GM12878 (cell line): Measurements from ENCODE around the gene ICE2. TPM values are rescaled to one million over a fixed set of nuclear protein-coding genes. Genes with fewer than 3 reads are reported as not detected.

Experiments
- ATF7 ChIP-seq: fragments of 450-650 bp; IDR thresholded peaks from 2 replicates; pipeline ENCODE4 v1.6.1; 2016; ENCODE audit warnings: low read depth, mild to moderate bottlenecking
- BRCA1 ChIP-seq: IDR thresholded peaks from 2 replicates; pipeline ENCODE4 v1.6.1; 2011; ENCODE audit warnings: low read depth, low read length, improper control_type of control experiment
- CBX5 ChIP-seq: sonication (generic); IDR thresholded peaks from 2 replicates; pipeline ENCODE4 v1.6.1; 2016; ENCODE audit warnings: low read depth, moderate library complexity, mild to moderate bottlenecking, inconsistent platforms
- ESRRA ChIP-seq: IDR thresholded peaks from 2 replicates; pipeline ENCODE4 v1.6.1; 2012; ENCODE audit warnings: mild to moderate bottlenecking, low read length, improper control_type of control experiment
- ETV6 ChIP-seq, 2 experiments: fragments of 450-650 bp in 1 of 2; IDR thresholded peaks in 1 of 2; conservative IDR thresholded peaks in 1 of 2; 2 replicates each; pipeline ENCODE4 v1.6.1; 2014; ENCODE audit warnings: antibody characterized with exemption in 1 of 2, borderline replicate concordance in 1 of 2, low read depth in 1 of 2, mild to moderate bottlenecking in 1 of 2, moderate library complexity in 1 of 2
- FOXM1 ChIP-seq: IDR thresholded peaks from 2 replicates; pipeline ENCODE4 v1.6.1; 2012; ENCODE audit warnings: low read depth, mild to moderate bottlenecking, inconsistent platforms, low read length, moderate library complexity
- HDAC6 ChIP-seq: fragments of 200-600 bp; sonication (generic); IDR thresholded peaks from one replicate; pipeline ENCODE4 v1.8.0; 2017; ENCODE audit warnings: antibody characterized with exemption; ENCODE audit not compliant: unreplicated experiment
- KDM1A ChIP-seq: fragments of 200-600 bp; sonication (generic); IDR thresholded peaks from 2 replicates; pipeline ENCODE4 v1.6.1; 2016; ENCODE audit warnings: borderline replicate concordance
- MEF2B ChIP-seq: fragments of 450-650 bp; IDR thresholded peaks from 2 replicates; pipeline ENCODE4 v1.6.1; 2018; ENCODE audit warnings: mild to moderate bottlenecking, moderate library complexity; ENCODE audit not compliant: partially characterized antibody, poor library complexity, severe bottlenecking
- MYC ChIP-seq: IDR thresholded peaks from 2 replicates; pipeline ENCODE4 v1.6.1; 2011; ENCODE audit warnings: mild to moderate bottlenecking, low read length, moderate library complexity, inconsistent platforms; ENCODE audit not compliant: insufficient read depth, insufficient replicate concordance, insufficient read length, severe bottlenecking
- POU2F2 ChIP-seq: IDR thresholded peaks from 3 replicates; pipeline ENCODE4 v1.6.1; 2011; ENCODE audit warnings: low read depth, mild to moderate bottlenecking, low read length, borderline replicate concordance
- RUNX3 ChIP-seq: IDR thresholded peaks from 2 replicates; pipeline ENCODE4 v1.6.1; 2012; ENCODE audit warnings: low read length, inconsistent platforms
- SRF ChIP-seq, 2 experiments: IDR thresholded peaks; 2 replicates each; pipeline ENCODE4 v1.6.1; 2011; ENCODE audit warnings: low read depth in 2 of 2, low read length in 2 of 2, mild to moderate bottlenecking in 1 of 2, moderate library complexity in 1 of 2
- STAT3 ChIP-seq: IDR thresholded peaks from 2 replicates; pipeline ENCODE4 v1.6.1; 2011; ENCODE audit warnings: low read depth, low read length, improper control_type of control experiment
- TCF12 ChIP-seq: IDR thresholded peaks from 2 replicates; pipeline ENCODE4 v1.6.1; 2011; ENCODE audit warnings: low read depth, mild to moderate bottlenecking, low read length
- YY1 ChIP-seq: IDR thresholded peaks from 2 replicates; pipeline ENCODE4 v1.6.1; 2011; ENCODE audit warnings: low read depth, mild to moderate bottlenecking, low read length
- ZBED1 ChIP-seq: IDR thresholded peaks from 2 replicates; pipeline ENCODE4 v1.6.1; 2016; ENCODE audit warnings: borderline replicate concordance
- ZNF207 ChIP-seq: fragments of 450-650 bp; IDR thresholded peaks from 2 replicates; pipeline ENCODE4 v1.6.1; 2014; ENCODE audit warnings: antibody characterized with exemption, mild to moderate bottlenecking, borderline replicate concordance
- polyA plus RNA-seq, 11 experiments: library from polyadenylated mRNA; depleted of rRNA in 4 of 11; unstranded in 6 of 11; stranded (reverse) in 5 of 11; fragments of >200 nt; fragmentation: Nextera tagmentation in 4 of 11; fragmentation: Illumina TruSeq in 1 of 11; extraction: Ambion mirVana in 4 of 11; extraction: Trizol in 1 of 11; gene quantifications; 1 replicate in 1 of 11; 2 replicates in 10 of 11; pipeline versions ENCODE4 v1.2.1 to v1.2.3, GENCODE V29; 2011 to 2016; ENCODE audit warnings: inconsistent platforms in 2 of 11, missing spikeins in 2 of 11, low read depth in 1 of 11
- total RNA-seq, 4 experiments: library from RNA; depleted of rRNA in 3 of 4; stranded (reverse); fragments of >200 nt in 3 of 4; fragmentation: Illumina TruSeq in 1 of 4; extraction: Trizol in 1 of 4; gene quantifications; 2 replicates each; pipeline versions ENCODE4 v1.2.1 to v1.2.3, GENCODE V29; 2013 to 2021
- TF ChIP-seq, protein P1 (sequence below): IDR thresholded peaks from 2 replicates; pipeline ENCODE4 v1.6.1; 2012; ENCODE audit warnings: low read depth, low read length, improper control_type of control experiment
- TF ChIP-seq, protein P2 (sequence below): fragments of 450-650 bp; conservative IDR thresholded peaks from 2 replicates; pipeline ENCODE4 v1.6.1; 2017; ENCODE audit warnings: mild to moderate bottlenecking, moderate library complexity
- TF ChIP-seq, protein P3 (sequence below): fragments of 450-650 bp; IDR thresholded peaks from 2 replicates; pipeline ENCODE4 v1.6.1; 2017; ENCODE audit warnings: mild to moderate bottlenecking
- TF ChIP-seq, protein P4 (sequence below): IDR thresholded peaks from 2 replicates; pipeline ENCODE4 v1.6.1; 2011; ENCODE audit warnings: low read depth, mild to moderate bottlenecking, low read length, moderate library complexity, borderline replicate concordance; ENCODE audit errors: extremely low read depth
- TF ChIP-seq, protein P5 (sequence below): IDR thresholded peaks from 2 replicates; pipeline ENCODE4 v1.6.1; 2012; ENCODE audit warnings: low read length, inconsistent platforms

ICE2 gene
- total and polyA plus RNA-seq, 10 of the 15 experiments (the other 5 are each of a cell fraction or from before 2014, with no cell fraction given) = 14.2 to 62.0 (median 44.9) TPM

DNA sequence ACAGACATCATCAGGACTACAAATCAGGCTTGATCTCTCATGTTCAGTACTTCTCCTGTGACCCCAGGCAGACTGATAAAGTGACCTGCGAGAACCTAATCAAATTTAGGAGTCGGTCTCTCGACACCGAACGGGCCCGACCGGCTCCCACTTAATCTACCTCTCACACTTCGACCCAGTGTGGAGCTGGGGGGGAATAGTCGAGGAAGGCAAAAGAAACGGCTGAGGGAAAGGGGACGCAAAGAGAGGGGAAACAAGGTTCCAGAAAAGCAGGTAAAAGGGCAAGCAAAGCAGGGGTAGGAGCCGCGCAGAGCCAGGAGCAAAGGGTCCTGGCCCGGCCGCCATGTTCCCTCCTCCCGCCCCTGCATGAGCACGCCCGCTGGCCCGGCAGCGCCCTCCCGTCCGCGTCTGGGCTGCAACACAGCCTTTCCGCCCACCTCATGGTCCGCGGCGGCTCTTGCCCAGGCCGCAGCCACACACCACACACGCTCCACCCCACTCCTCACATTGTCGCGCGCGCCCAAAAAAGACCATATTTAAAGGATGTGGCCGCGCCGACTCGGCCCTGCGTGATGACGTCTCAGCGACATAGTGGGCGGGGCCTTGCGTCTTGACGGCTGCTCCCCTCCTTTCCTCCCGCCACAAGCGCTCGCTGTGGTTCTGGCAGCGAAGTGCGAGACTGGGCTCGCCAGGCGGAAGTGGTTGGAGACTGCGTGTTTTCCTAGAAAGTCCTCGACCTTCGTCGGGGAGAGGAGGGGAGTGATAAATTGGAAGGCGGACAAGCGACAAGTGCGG, at the start of gene ICE2 (continued):
- TF ChIP-seq, protein P1, sequence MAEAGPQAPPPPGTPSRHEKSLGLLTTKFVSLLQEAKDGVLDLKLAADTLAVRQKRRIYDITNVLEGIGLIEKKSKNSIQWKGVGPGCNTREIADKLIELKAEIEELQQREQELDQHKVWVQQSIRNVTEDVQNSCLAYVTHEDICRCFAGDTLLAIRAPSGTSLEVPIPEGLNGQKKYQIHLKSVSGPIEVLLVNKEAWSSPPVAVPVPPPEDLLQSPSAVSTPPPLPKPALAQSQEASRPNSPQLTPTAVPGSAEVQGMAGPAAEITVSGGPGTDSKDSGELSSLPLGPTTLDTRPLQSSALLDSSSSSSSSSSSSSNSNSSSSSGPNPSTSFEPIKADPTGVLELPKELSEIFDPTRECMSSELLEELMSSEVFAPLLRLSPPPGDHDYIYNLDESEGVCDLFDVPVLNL = peak; percentile 72; the same call in 1 of the 2 replicates
- TF ChIP-seq ATF7 (peak; percentile 46; the same call in 1 of the 2 replicates), FOXM1 (0 out of 2 replicates have a peak, but pooled peaks have one; percentile 5), KDM1A (no peak), STAT3 (no peak), ESRRA (no peak), HDAC6 (peak; percentile 9), ZBED1 (no peak), MEF2B (peak; percentile 61), SRF (IDR thresholded peaks at IDR 0.05; ENCODE audit: low read depth in 2 of 2, low read length in 2 of 2) (peak in 1 of 2 experiments; percentile 79; a peak in 3 of 4 replicates), CBX5 (0 out of 2 replicates have a peak, but pooled peaks have one; percentile 33), RUNX3 (peak; percentile 93), MYC (peak; percentile 91), POU2F2 (peak; percentile 41; the same call in 2 of the 3 replicates), TCF12 (0 out of 2 replicates have a peak, but pooled peaks have one; percentile 68), YY1 (peak; percentile 94), BRCA1 (no peak), ETV6 (conservative IDR thresholded peaks at IDR 0.05 in 1 of 2, IDR thresholded peaks at IDR 0.05 in 1 of 2; ENCODE audit: borderline replicate concordance in 1 of 2, low read depth in 1 of 2) (no peak), ZNF207 (peak; percentile 73)
- TF ChIP-seq, protein P2, sequence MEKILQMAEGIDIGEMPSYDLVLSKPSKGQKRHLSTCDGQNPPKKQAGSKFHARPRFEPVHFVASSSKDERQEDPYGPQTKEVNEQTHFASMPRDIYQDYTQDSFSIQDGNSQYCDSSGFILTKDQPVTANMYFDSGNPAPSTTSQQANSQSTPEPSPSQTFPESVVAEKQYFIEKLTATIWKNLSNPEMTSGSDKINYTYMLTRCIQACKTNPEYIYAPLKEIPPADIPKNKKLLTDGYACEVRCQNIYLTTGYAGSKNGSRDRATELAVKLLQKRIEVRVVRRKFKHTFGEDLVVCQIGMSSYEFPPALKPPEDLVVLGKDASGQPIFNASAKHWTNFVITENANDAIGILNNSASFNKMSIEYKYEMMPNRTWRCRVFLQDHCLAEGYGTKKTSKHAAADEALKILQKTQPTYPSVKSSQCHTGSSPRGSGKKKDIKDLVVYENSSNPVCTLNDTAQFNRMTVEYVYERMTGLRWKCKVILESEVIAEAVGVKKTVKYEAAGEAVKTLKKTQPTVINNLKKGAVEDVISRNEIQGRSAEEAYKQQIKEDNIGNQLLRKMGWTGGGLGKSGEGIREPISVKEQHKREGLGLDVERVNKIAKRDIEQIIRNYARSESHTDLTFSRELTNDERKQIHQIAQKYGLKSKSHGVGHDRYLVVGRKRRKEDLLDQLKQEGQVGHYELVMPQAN = peak; percentile 4; the same call in 1 of the 2 replicates
- TF ChIP-seq, protein P3, sequence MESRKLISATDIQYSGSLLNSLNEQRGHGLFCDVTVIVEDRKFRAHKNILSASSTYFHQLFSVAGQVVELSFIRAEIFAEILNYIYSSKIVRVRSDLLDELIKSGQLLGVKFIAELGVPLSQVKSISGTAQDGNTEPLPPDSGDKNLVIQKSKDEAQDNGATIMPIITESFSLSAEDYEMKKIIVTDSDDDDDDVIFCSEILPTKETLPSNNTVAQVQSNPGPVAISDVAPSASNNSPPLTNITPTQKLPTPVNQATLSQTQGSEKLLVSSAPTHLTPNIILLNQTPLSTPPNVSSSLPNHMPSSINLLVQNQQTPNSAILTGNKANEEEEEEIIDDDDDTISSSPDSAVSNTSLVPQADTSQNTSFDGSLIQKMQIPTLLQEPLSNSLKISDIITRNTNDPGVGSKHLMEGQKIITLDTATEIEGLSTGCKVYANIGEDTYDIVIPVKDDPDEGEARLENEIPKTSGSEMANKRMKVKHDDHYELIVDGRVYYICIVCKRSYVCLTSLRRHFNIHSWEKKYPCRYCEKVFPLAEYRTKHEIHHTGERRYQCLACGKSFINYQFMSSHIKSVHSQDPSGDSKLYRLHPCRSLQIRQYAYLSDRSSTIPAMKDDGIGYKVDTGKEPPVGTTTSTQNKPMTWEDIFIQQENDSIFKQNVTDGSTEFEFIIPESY = no peak
- TF ChIP-seq, protein P4, sequence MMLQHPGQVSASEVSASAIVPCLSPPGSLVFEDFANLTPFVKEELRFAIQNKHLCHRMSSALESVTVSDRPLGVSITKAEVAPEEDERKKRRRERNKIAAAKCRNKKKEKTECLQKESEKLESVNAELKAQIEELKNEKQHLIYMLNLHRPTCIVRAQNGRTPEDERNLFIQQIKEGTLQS = no peak
- TF ChIP-seq, protein P5, sequence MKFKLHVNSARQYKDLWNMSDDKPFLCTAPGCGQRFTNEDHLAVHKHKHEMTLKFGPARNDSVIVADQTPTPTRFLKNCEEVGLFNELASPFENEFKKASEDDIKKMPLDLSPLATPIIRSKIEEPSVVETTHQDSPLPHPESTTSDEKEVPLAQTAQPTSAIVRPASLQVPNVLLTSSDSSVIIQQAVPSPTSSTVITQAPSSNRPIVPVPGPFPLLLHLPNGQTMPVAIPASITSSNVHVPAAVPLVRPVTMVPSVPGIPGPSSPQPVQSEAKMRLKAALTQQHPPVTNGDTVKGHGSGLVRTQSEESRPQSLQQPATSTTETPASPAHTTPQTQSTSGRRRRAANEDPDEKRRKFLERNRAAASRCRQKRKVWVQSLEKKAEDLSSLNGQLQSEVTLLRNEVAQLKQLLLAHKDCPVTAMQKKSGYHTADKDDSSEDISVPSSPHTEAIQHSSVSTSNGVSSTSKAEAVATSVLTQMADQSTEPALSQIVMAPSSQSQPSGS = no peak
